ENCODE data around the gene EIF3A. TPM values are rescaled to one million over a fixed set of nuclear protein-coding genes. Genes with fewer than 3 reads are reported as not detected.
"Not testable (repeated sequence)": the region's sequence is repeated elsewhere in the genome, so short reads cannot be mapped to it uniquely, and the experiment has no call there.

Gene EIF3A
- total RNA-seq, 2 experiments from 2014 or later: 175 to 182 TPM

- ChIA-PET CTCF (no interaction called here), POLR2A (no interaction called here)
Observed at GRCh38 chr10:119061352-119061751, 19.3 kb downstream of the EIF3A start.

GRCh38 chr10:119060107-119060506 lies 20.5 kb downstream of the EIF3A start:
- ChIA-PET POLR2A (interaction anchor here (0.6 to 0.8 kb wide), 2 partner anchors 9 to 15 kb away, joined by 3 to 4 read pairs; no protein-coding TSS in a partner anchor), CTCF (no interaction called here)

- ChIA-PET POLR2A (interaction anchor here (0.6 to 0.8 kb wide), 2 partner anchors 8 to 16 kb away, joined by 3 to 4 read pairs; no protein-coding TSS in a partner anchor), CTCF (interaction anchor here (0.6 to 1.8 kb wide), 2 partner anchors 20 to 693 kb away, joined by 3 to 5 read pairs; no protein-coding TSS in a partner anchor)
Observed at GRCh38 chr10:119059557-119059956, 21.1 kb downstream of the EIF3A start.

GRCh38 chr10:119058010-119058409 lies 22.6 kb downstream of the EIF3A start:
- ChIA-PET CTCF (interaction anchor here (1.8 kb wide), 1 partner anchor 18 kb away, joined by 5 read pairs; no protein-coding TSS in a partner anchor), POLR2A (no interaction called here)

- POLR2A ChIA-PET: no interaction called here
Observed at GRCh38 chr10:119055472-119055871, 25.1 kb downstream of the EIF3A start.

GRCh38 chr10:119051775-119052174 lies 28.8 kb downstream of the EIF3A start:
- ChIA-PET POLR2A (interaction anchor here (0.6 to 0.8 kb wide), 2 partner anchors 8 to 15 kb away, joined by 3 read pairs; no protein-coding TSS in a partner anchor), CTCF (no interaction called here)

More at GRCh38 chr10:119055472-119055871, 25.1 kb downstream of the EIF3A start:
- CTCF ChIA-PET: no interaction called here

GRCh38 chr10:119049777-119050176 lies 30.8 kb downstream of the EIF3A start:
- POLR2A ChIA-PET: interaction anchor here (0.7 kb wide), 1 partner anchor 10 kb away, joined by 4 read pairs; no protein-coding TSS in a partner anchor
- CTCF ChIA-PET: no interaction called here

GRCh38 chr10:119049361-119049760 lies 31.3 kb downstream of the EIF3A start:
- CTCF ChIA-PET: no interaction called here
- POLR2A ChIA-PET: interaction anchor here (0.7 kb wide), 1 partner anchor 10 kb away, joined by 4 read pairs; no protein-coding TSS in a partner anchor

GRCh38 chr10:119045561-119045960 lies 35.1 kb downstream of the EIF3A start:
- POLR2A ChIA-PET: no interaction called here
- CTCF ChIA-PET: no interaction called here

GRCh38 chr10:119042169-119042568 lies 38.4 kb downstream of the EIF3A start:
- POLR2A ChIA-PET: no interaction called here
- CTCF ChIA-PET: no interaction called here

GRCh38 chr10:119041326-119041725 lies 39.3 kb downstream of the EIF3A start:
- POLR2A ChIA-PET: no interaction called here
- CTCF ChIA-PET: no interaction called here

- POLR2A ChIA-PET: interaction anchor here (0.6 kb wide), 1 partner anchor 11 kb away, joined by 4 read pairs; no protein-coding TSS in a partner anchor
- CTCF ChIA-PET: no interaction called here
Observed at GRCh38 chr10:119039161-119039560, 41.5 kb downstream of the EIF3A start.

- ChIA-PET CTCF (no interaction called here), POLR2A (interaction anchor here (0.6 to 1.0 kb wide), 2 partner anchors 51 to 570 kb away, joined by 3 read pairs; no protein-coding TSS in a partner anchor)
Observed at GRCh38 chr10:119031496-119032059, 49.0 kb downstream of the EIF3A start.

- ChIA-PET CTCF (no interaction called here), POLR2A (interaction anchor here (0.6 to 1.0 kb wide), 3 partner anchors 52 to 675 kb away, joined by 3 to 5 read pairs (median 3); no protein-coding TSS in a partner anchor)
Observed at GRCh38 chr10:119030421-119031250, 50.0 kb downstream of the EIF3A start.

- ChIA-PET POLR2A (interaction anchor here (0.6 kb wide), 1 partner anchor 676 kb away, joined by 5 read pairs; no protein-coding TSS in a partner anchor), CTCF (no interaction called here)
Observed at GRCh38 chr10:119029613-119030420, 50.8 kb downstream of the EIF3A start, which contains the start of gene NANOS1. NANOS1 (plus strand) TSS chr10:119029714; CDS start chr10:119029802, 88 bp downstream.

GRCh38 chr10:119028900-119029612 lies 51.6 kb downstream of the EIF3A start:
- POLR2A ChIA-PET: no interaction called here
- CTCF ChIA-PET: no interaction called here

- CTCF ChIA-PET: interaction anchor here (0.6 kb wide), 1 partner anchor 115 kb away, joined by 3 read pairs; no protein-coding TSS in a partner anchor
- POLR2A ChIA-PET: not testable (repeated sequence)
Observed at GRCh38 chr10:119028445-119028899, 52.1 kb downstream of the EIF3A start.

- ChIA-PET CTCF (interaction anchor here (0.6 kb wide), 1 partner anchor 111 kb away, joined by 6 read pairs; no protein-coding TSS in a partner anchor), POLR2A (no interaction called here)
Observed at GRCh38 chr10:119026301-119027110, 54.1 kb downstream of the EIF3A start.

Data from activated CD8-positive, alpha-beta memory T cell treated with anti-CD3 and anti-CD28 coated beads for 36 hours (primary cell).